K562 (cell line): ENCODE data around the gene TCEANC2. TPM values are rescaled to one million over a fixed set of nuclear protein-coding genes. Genes with fewer than 3 reads are reported as not detected.
"Not testable (repeated sequence)": the region's sequence is repeated elsewhere in the genome, so short reads cannot be mapped to it uniquely, and the experiment has no call there.

Experiments used
- ATAC-seq: fragments of 200-7000 bp; cut with Tn5 transposase; 3 replicates; pipeline ENCODE4 v1.9.1; 2020; ENCODE audit warnings: moderate library complexity
- BruUV-seq: library from RNA; stranded (reverse); fragments of 400-500 nt; replicated peaks from 2 replicates; lab custom pipeline; 2021; lab: Mats Ljungman, UMichigan
- CTCF ChIA-PET: fragments of 300-600 bp; formaldehyde crosslinking; extraction: SDS; loops from one replicate; lab custom pipeline; 2021; ENCODE audit warnings: low intra/inter-chr PET ratio; lab: Yijun Ruan, JAX
- POLR2A ChIA-PET: fragments of 300-600, 350-650 bp; sonication (Branson Sonifier 250); formaldehyde crosslinking; extraction: SDS; loops from one replicate; lab custom pipeline; 2021; ENCODE audit warnings: antibody characterized with exemption, inconsistent platforms; lab: Yijun Ruan, JAX
- DNase-seq, 4 experiments: peaks; one replicate each; pipeline versions ENCODE4 v3.0.0 to v3.0.0-alpha.2; 2011 to 2018; ENCODE audit warnings: low spot score in 3 of 4, mixed read lengths in 3 of 4; ENCODE audit errors: extremely low read depth in 1 of 4
- FAIRE-seq: peaks from 2 replicates; lab custom pipeline; 2011; peaks lifted over from hg19 to GRCh38; lab: Jason Lieb, UNC
- H2AFZ ChIP-seq: 2 replicates; pipeline ENCODE4 v1.6.0; 2011; ENCODE audit warnings: low read depth, low read length, control low read depth, inconsistent platforms
- H3K27ac ChIP-seq: fragments of 200-600 bp; 3 replicates; pipeline ENCODE4 v1.8.0; 2011; ENCODE audit warnings: low read depth, mild to moderate bottlenecking, control low read depth, inconsistent platforms, low read length, moderate library complexity, mixed read lengths; ENCODE audit errors: extremely low read depth
- H3K27me3 ChIP-seq, 2 experiments: fragments of 300-600 bp in 1 of 2; 2 replicates in 1 of 2; 3 replicates in 1 of 2; pipeline versions ENCODE4 v1.6.0 to v1.8.0; 2011; ENCODE audit warnings: inconsistent platforms in 2 of 2, low read length in 2 of 2, mild to moderate bottlenecking in 1 of 2, mixed read lengths in 1 of 2, moderate library complexity in 1 of 2; ENCODE audit not compliant: control insufficient read depth in 2 of 2, insufficient read depth in 2 of 2
- H3K36me3 ChIP-seq: fragments of 300-600 bp; 3 replicates; pipeline ENCODE4 v1.8.0; 2011; ENCODE audit warnings: mild to moderate bottlenecking, low read length, inconsistent platforms; ENCODE audit not compliant: control insufficient read depth, insufficient read depth
- H3K4me1 ChIP-seq, 2 experiments: fragments of 200-600 bp in 1 of 2; replicated peaks in 1 of 2; 2 replicates in 1 of 2; 3 replicates in 1 of 2; pipeline versions ENCODE4 v1.5.1 to v1.8.0; 2011; ENCODE audit warnings: inconsistent platforms in 2 of 2, low read length in 2 of 2, mild to moderate bottlenecking in 1 of 2, mixed read lengths in 1 of 2, moderate library complexity in 1 of 2; ENCODE audit not compliant: control insufficient read depth in 2 of 2, insufficient read depth in 2 of 2
- H3K4me2 ChIP-seq: 2 replicates; pipeline ENCODE4 v1.6.1; 2011; ENCODE audit warnings: low read length, control low read depth, inconsistent platforms, mixed read lengths; ENCODE audit not compliant: insufficient read depth
- H3K4me3 ChIP-seq: fragments of 200-600 bp; sonication (generic), shearing (Covaris generic); 2 replicates; pipeline ENCODE4 v1.5.1; 2016; ENCODE audit warnings: control low read depth, inconsistent platforms
- H3K79me2 ChIP-seq: fragments of 200-600 bp; 3 replicates; pipeline ENCODE4 v1.8.0; 2011; ENCODE audit warnings: low read length, inconsistent platforms; ENCODE audit not compliant: control insufficient read depth, insufficient read depth
- H3K9ac ChIP-seq, 2 experiments: 2 replicates each; pipeline versions ENCODE4 v1.6.0 to v1.6.1; 2011; ENCODE audit warnings: low read depth in 2 of 2, low read length in 2 of 2, control low read depth in 1 of 2, inconsistent platforms in 1 of 2, mild to moderate bottlenecking in 1 of 2, mixed read lengths in 1 of 2; ENCODE audit not compliant: insufficient read depth in 1 of 2
- H3K9me1 ChIP-seq: one replicate; pipeline ENCODE4 v1.6.0; 2011; ENCODE audit warnings: inconsistent platforms, mild to moderate bottlenecking, low read length, moderate library complexity; ENCODE audit not compliant: control insufficient read depth, insufficient read depth
- H3K9me3 ChIP-seq: replicated peaks from 2 replicates; pipeline ENCODE4 v1.5.1; 2011; ENCODE audit warnings: low read depth, low read length, inconsistent platforms; ENCODE audit not compliant: control insufficient read depth, insufficient read depth
- H4K20me1 ChIP-seq: replicated peaks from 2 replicates; pipeline ENCODE4 v1.6.1; 2011; ENCODE audit warnings: low read length, inconsistent platforms, mixed read lengths; ENCODE audit not compliant: control insufficient read depth, insufficient read depth
- CEBPB ChIP-seq: fragments of 450-650 bp; IDR thresholded peaks from 2 replicates; pipeline ENCODE4 v1.6.1; 2016; ENCODE audit warnings: missing genetic modification characterization, missing compliant biosample characterization
- CEBPG ChIP-seq, 3 experiments: fragments of 200-800 bp in 1 of 3; sonication (Bioruptor generic) in 1 of 3; sonication (generic) in 1 of 3; formaldehyde crosslinking in 1 of 3; IDR thresholded peaks in 2 of 3; conservative IDR thresholded peaks in 1 of 3; 2 replicates each; pipeline versions ENCODE4 v1.6.1 to v1.8.0; 2016 to 2022; ENCODE audit warnings: missing compliant biosample characterization in 2 of 3, missing genetic modification characterization in 2 of 3, mild to moderate bottlenecking in 1 of 3, missing genetic modification reagents in 1 of 3
- MEIS2 ChIP-seq: fragments of 450-650 bp; IDR thresholded peaks from 2 replicates; pipeline ENCODE4 v1.6.1; 2014; ENCODE audit warnings: mild to moderate bottlenecking; ENCODE audit not compliant: partially characterized antibody
- NRF1 ChIP-seq, 2 experiments: fragments of 450-650 bp; IDR thresholded peaks in 1 of 2; conservative IDR thresholded peaks in 1 of 2; 2 replicates each; pipeline ENCODE4 v1.6.1; 2014; ENCODE audit warnings: mild to moderate bottlenecking in 2 of 2
- RCOR1 ChIP-seq, 2 experiments: IDR thresholded peaks; 2 replicates each; pipeline ENCODE4 v1.6.1; 2012; ENCODE audit warnings: low read depth in 2 of 2, low read length in 2 of 2, borderline replicate concordance in 1 of 2, improper control_type of control experiment in 1 of 2
- ZBTB17 ChIP-seq: fragments of 450-650 bp; formaldehyde crosslinking; IDR thresholded peaks from 2 replicates; pipeline ENCODE4 v1.4.0; 2020; ENCODE audit warnings: mild to moderate bottlenecking
- WGBS: fragments of 100-300 bp; shearing (Covaris generic); methylation state at CpG from one replicate; pipeline ENCODE4 v1.1.6; 2016; ENCODE audit warnings: low coverage, mixed read lengths; ENCODE audit not compliant: insufficient coverage; ENCODE audit errors: missing lambda C conversion rate; 5-methylcytosine and 5-hydroxymethylcytosine counted together
- in situ Hi-C: fragments of 300-500 bp; cut with MboI; formaldehyde crosslinking; loops from 4 replicates; pipeline ENCODE4 v1.15.0; 2018; ENCODE audit warnings: inconsistent platforms, mixed read lengths
- intact Hi-C: fragments of 100-400 bp; cut with micrococcal nuclease; formaldehyde crosslinking; loops from 2 replicates; pipeline ENCODE4 v1.14.2; 2022
- polyA plus RNA-seq, 8 experiments: library from polyadenylated mRNA; depleted of rRNA in 4 of 8; stranded (reverse) in 5 of 8; unstranded in 3 of 8; fragments of >200 nt; fragmentation: Nextera tagmentation in 2 of 8; fragmentation: Illumina TruSeq in 1 of 8; extraction: Ambion mirVana in 2 of 8; extraction: Trizol in 1 of 8; gene quantifications; 2 replicates each; pipeline versions ENCODE4 v1.2.1 to v1.2.3, GENCODE V29; 2011 to 2014; ENCODE audit warnings: inconsistent platforms in 1 of 8, missing spikeins in 1 of 8
- total RNA-seq, 7 experiments: library from RNA; depleted of rRNA in 6 of 7; stranded (reverse); fragments of >200 nt in 6 of 7; fragmentation: Illumina TruSeq in 2 of 7; extraction: Trizol in 2 of 7; gene quantifications; 2 replicates each; pipeline versions ENCODE4 v1.2.1 to v1.2.3, GENCODE V29; 2011 to 2021; ENCODE audit warnings: low replicate concordance in 1 of 7
- TF ChIP-seq, protein P1 (sequence below): fragments of 450-650 bp; IDR thresholded peaks from 2 replicates; pipeline ENCODE4 v1.6.1; 2016
- TF ChIP-seq, protein P2 (sequence below), 2 experiments: fragments of 150-350 bp in 1 of 2; IDR thresholded peaks; 2 replicates each; pipeline ENCODE4 v1.6.1; 2012 to 2016; ENCODE audit warnings: low read depth in 2 of 2, low read length in 2 of 2, mild to moderate bottlenecking in 1 of 2, moderate library complexity in 1 of 2
- TF ChIP-seq, protein P3 (sequence below): sonication (generic); formaldehyde crosslinking; IDR thresholded peaks from 2 replicates; pipeline ENCODE4 v1.8.0; 2022; ENCODE audit warnings: missing genetic modification reagents, mild to moderate bottlenecking, moderate library complexity, borderline replicate concordance
- TF ChIP-seq, protein P4 (sequence below), 2 experiments: IDR thresholded peaks in 1 of 2; conservative IDR thresholded peaks in 1 of 2; 2 replicates each; pipeline ENCODE4 v1.6.1; 2016; ENCODE audit warnings: low read depth in 2 of 2, mild to moderate bottlenecking in 1 of 2, missing compliant biosample characterization in 1 of 2, missing genetic modification characterization in 1 of 2, moderate library complexity in 1 of 2

The TCEANC2 gene
- total and polyA plus RNA-seq, 9 of the 15 experiments (the other 6 are each of a cell fraction or from before 2014, with no cell fraction given): 3.3 to 10.2 (median 7.0) TPM

DNA sequence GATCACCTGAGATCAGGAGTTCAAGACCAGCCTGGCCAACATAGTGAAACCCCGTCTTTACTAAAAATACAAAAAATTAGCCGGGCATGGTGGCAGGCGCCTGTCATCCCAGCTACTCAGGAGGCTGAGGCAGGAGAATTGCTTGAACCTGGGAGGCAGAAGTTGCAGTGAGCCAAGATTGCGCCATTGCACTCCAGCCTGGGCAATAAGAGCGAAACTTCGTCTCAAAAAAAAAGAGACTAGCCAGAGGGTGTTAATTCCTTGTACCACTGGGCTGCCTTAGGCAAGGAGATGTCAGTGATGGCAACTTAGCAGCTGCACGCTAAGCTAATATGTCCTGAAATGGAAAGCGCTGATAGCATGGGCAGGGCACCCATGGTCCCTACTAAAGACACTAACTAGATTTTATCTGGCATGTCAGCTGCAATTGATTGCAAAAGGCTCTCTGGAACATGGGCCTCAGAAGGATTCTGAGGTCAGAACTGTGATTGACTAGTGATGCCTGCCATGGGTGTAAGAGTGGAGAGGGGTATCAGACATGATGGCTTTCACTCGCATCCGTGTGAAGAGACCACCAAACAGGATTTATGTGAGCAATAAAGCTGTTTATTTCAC, 33.7 kb upstream of the TCEANC2 start:
- H3K36me3 ChIP-seq, H3K27ac ChIP-seq, intact Hi-C loops, H4K20me1 ChIP-seq, H3K9ac ChIP-seq, H2AFZ ChIP-seq, ATAC-seq, H3K9me3 ChIP-seq, H3K4me3 ChIP-seq, in situ Hi-C loops, H3K4me2 ChIP-seq, H3K9me1 ChIP-seq, BruUV-seq, H3K79me2 ChIP-seq, H3K4me1 ChIP-seq, FAIRE-seq, CTCF ChIA-PET: not testable (repeated sequence)
- peak in 2 of 4 experiments; percentile 11 to 12 for DNase-seq
- WGBS: 7% methylated on average over 10 of the region's 10 CpGs
- POLR2A ChIA-PET: interaction anchor here (0.6 to 1.5 kb wide), 5 partner anchors 10 to 171 kb away, joined by 3 to 8 read pairs (median 3); no protein-coding TSS in a partner anchor
- H3K27me3 ChIP-seq: peaks cover 29 to 49% of the 10 kb centered on the region in 2 experiments
- TF ChIP-seq NRF1 (conservative IDR thresholded peaks at IDR 0.05 in 1 of 2, IDR thresholded peaks at IDR 0.05 in 1 of 2): peak in 1 of 2 experiments; percentile 21; a peak in 1 of 4 replicates
- TF ChIP-seq, protein P1, sequence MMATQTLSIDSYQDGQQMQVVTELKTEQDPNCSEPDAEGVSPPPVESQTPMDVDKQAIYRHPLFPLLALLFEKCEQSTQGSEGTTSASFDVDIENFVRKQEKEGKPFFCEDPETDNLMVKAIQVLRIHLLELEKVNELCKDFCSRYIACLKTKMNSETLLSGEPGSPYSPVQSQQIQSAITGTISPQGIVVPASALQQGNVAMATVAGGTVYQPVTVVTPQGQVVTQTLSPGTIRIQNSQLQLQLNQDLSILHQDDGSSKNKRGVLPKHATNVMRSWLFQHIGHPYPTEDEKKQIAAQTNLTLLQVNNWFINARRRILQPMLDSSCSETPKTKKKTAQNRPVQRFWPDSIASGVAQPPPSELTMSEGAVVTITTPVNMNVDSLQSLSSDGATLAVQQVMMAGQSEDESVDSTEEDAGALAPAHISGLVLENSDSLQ: peak; percentile 52
- peak; percentile 59 for TF ChIP-seq MEIS2
- peak; percentile 86 for TF ChIP-seq CEBPB (tag)
- peak; percentile 98 for TF ChIP-seq ZBTB17 (CRISPR knock-in tag)
- TF ChIP-seq RCOR1 (IDR thresholded peaks at IDR 0.05; ENCODE audit: borderline replicate concordance in 1 of 2, low read depth in 2 of 2, low read length in 2 of 2): peak in 1 of 2 experiments; percentile 22; a peak in 1 of 4 replicates
- TF ChIP-seq, protein P2, sequence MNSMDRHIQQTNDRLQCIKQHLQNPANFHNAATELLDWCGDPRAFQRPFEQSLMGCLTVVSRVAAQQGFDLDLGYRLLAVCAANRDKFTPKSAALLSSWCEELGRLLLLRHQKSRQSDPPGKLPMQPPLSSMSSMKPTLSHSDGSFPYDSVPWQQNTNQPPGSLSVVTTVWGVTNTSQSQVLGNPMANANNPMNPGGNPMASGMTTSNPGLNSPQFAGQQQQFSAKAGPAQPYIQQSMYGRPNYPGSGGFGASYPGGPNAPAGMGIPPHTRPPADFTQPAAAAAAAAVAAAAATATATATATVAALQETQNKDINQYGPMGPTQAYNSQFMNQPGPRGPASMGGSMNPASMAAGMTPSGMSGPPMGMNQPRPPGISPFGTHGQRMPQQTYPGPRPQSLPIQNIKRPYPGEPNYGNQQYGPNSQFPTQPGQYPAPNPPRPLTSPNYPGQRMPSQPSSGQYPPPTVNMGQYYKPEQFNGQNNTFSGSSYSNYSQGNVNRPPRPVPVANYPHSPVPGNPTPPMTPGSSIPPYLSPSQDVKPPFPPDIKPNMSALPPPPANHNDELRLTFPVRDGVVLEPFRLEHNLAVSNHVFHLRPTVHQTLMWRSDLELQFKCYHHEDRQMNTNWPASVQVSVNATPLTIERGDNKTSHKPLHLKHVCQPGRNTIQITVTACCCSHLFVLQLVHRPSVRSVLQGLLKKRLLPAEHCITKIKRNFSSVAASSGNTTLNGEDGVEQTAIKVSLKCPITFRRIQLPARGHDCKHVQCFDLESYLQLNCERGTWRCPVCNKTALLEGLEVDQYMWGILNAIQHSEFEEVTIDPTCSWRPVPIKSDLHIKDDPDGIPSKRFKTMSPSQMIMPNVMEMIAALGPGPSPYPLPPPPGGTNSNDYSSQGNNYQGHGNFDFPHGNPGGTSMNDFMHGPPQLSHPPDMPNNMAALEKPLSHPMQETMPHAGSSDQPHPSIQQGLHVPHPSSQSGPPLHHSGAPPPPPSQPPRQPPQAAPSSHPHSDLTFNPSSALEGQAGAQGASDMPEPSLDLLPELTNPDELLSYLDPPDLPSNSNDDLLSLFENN (IDR thresholded peaks at IDR 0.05; ENCODE audit: low read depth in 2 of 2, low read length in 2 of 2): peak in 1 of 2 experiments; percentile 73; a peak in 1 of 4 replicates
- TF ChIP-seq, protein P3, sequence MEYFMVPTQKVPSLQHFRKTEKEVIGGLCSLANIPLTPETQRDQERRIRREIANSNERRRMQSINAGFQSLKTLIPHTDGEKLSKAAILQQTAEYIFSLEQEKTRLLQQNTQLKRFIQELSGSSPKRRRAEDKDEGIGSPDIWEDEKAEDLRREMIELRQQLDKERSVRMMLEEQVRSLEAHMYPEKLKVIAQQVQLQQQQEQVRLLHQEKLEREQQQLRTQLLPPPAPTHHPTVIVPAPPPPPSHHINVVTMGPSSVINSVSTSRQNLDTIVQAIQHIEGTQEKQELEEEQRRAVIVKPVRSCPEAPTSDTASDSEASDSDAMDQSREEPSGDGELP (CRISPR knock-in tag): 0 out of 2 replicates have a peak, but pooled peaks have one; percentile 32
- peak; percentile 52 for TF ChIP-seq CEBPG (CRISPR knock-in tag; IDR thresholded peaks at IDR 0.05)
- peak in 1 of 2 experiments; percentile 65; a peak in 2 of 4 replicates for TF ChIP-seq CEBPG (tag; conservative IDR thresholded peaks at IDR 0.05 in 1 of 2, IDR thresholded peaks at IDR 0.05 in 1 of 2)
- TF ChIP-seq, protein P4, sequence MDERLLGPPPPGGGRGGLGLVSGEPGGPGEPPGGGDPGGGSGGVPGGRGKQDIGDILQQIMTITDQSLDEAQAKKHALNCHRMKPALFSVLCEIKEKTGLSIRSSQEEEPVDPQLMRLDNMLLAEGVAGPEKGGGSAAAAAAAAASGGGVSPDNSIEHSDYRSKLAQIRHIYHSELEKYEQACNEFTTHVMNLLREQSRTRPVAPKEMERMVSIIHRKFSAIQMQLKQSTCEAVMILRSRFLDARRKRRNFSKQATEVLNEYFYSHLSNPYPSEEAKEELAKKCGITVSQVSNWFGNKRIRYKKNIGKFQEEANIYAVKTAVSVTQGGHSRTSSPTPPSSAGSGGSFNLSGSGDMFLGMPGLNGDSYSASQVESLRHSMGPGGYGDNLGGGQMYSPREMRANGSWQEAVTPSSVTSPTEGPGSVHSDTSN (CRISPR knock-in tag; IDR thresholded peaks at IDR 0.05; ENCODE audit: low read depth): not testable (repeated sequence)
- TF ChIP-seq, protein P4 (tag; conservative IDR thresholded peaks at IDR 0.05; ENCODE audit: low read depth): peak; percentile 57; the same call in 1 of the 2 replicates
